GM12875 (cell line): ENCODE data around the gene CNNM3.

Source experiments
- H3K4me3 ChIP-seq: one replicate; pipeline ENCODE4 v1.5.1; 2011; ENCODE audit warnings: low read depth, low read length, control low read depth
- TF ChIP-seq, protein P1 (sequence below): IDR thresholded peaks from 2 replicates; pipeline ENCODE4 v1.5.1; 2011; ENCODE audit warnings: low read depth, mild to moderate bottlenecking, control low read depth, inconsistent platforms, low read length, moderate library complexity, borderline replicate concordance; ENCODE audit not compliant: insufficient read depth

Gene CNNM3

DNA sequence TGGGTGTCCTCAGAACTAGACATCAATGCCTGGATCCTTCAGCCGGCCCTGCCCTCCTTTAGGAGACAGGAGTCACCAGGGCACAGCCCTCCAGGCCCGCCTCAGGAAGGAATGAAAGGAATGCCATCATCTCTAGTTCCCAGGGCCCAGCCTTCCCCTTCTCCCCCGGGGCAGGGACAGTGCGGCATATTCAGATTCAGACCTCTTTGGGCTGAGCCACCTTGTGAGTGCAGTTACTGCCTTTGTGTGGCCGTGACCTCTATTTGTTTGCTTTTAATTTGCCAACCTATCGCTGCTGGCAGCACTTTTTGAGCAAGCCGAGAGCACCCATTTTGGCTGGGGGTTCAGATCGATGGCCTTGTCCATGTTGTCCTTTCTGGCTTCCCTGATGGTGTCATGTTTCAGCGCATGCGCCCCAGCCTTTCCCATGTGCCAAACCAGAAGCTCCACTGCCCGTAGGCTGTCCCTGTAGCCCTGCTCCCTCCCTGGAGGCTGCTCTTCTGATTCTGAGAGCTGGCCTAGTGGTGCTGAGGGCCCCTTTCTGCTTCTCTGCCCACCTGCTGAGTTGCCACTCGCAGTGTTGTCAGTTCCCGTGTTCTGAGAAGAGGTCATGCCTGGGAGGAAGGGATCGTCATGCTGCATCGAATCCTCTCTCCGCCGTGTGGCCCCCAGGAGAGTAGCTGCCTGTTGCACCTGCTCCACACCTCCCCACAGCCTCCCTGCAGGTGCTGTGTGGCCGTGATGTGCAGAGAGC, 16.9 kb downstream of the CNNM3 start:
- TF ChIP-seq, protein P1, sequence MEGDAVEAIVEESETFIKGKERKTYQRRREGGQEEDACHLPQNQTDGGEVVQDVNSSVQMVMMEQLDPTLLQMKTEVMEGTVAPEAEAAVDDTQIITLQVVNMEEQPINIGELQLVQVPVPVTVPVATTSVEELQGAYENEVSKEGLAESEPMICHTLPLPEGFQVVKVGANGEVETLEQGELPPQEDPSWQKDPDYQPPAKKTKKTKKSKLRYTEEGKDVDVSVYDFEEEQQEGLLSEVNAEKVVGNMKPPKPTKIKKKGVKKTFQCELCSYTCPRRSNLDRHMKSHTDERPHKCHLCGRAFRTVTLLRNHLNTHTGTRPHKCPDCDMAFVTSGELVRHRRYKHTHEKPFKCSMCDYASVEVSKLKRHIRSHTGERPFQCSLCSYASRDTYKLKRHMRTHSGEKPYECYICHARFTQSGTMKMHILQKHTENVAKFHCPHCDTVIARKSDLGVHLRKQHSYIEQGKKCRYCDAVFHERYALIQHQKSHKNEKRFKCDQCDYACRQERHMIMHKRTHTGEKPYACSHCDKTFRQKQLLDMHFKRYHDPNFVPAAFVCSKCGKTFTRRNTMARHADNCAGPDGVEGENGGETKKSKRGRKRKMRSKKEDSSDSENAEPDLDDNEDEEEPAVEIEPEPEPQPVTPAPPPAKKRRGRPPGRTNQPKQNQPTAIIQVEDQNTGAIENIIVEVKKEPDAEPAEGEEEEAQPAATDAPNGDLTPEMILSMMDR = no peak
- no peak overlapping the region for H3K4me3 ChIP-seq

DNA sequence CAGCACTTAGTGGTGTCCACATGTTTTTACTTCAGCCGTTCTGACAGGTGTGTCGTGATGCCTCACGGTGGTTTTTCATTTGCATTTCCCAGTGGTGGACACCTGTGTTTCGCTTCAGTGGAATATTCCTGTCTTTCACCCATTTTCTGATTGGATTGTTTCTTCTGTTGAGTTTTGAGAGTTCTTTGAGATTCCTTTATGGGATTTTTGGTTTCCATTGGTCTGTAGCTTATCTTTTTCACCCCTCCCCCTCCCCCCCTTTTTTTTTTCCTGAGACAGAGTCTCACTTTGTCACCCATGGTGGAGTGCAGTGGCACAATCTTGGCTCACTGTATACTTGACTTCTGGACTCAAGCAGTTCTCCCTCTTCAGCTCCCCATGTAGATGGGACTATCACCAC, 19.8 kb downstream of the CNNM3 start:
- TF ChIP-seq, protein P1 = no peak
- no peak overlapping the region for H3K4me3 ChIP-seq

DNA sequence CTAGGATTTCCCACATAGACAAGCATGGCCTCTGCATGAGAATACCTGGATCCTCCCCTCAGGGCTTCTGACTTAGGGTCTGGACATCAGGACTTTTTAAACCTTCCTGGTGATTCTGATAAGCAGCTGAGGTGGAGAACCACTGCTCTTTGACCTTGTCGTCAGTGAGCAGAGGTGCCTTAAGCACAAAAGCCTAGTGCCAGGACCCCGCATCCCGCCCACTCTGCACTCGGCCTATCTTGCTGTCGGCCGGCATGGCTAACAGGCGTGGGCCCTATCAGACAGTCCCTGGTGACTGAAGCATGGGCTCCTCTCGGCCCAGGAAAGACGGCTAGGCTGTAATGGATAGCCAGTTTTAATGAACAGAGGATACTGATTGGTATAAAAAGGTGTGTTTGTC, 21.5 kb downstream of the CNNM3 start:
- H3K4me3 ChIP-seq = no peak overlapping the region
- TF ChIP-seq, protein P1 = no peak

DNA sequence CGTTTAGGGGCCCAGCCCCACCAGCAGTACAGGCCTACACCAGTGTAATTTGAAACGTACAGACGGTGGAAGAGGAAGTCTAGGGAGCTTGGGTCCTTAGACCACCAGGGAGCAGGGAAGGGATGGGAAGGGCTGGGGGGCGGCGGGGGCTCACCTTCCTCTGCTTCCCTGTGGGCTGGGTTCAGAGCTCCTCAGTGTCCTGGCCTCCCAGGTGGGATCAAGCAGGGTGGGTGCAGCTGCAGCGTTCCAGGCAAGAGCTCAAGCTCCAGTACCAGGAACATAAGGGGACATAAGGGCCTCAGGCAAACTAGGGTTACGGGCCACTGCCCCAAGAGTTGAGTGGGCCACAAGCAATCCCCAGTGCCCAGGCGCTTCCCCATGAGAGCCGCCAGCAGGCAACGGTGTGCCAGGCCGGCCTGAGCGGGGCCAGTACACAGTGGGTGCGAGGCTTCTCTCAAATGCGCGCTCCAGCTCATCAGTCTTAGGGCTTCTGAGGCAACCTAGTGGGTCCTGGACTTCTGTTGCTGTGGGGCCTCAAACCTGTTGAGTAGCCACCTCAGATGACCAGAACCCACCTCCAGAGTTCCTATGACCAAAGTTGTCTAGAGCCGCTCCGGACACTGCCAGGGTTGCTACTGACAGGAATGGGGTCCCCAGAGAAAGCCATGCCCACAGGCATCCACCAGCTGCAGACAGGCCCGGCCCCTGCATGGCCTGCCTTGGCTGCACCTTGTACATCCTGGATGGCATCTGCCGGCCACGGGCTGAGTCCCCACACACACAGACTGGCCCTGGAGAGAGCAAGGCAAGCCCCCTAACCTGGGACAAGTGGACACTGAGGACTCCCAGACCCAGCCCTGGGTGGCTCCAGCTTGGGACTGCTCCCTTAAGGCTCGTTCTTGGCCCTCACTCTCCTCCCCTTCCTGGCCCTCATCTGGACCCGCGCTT, 22.6 kb downstream of the CNNM3 start:
- TF ChIP-seq, protein P1 = no peak
- no peak overlapping the region for H3K4me3 ChIP-seq

DNA sequence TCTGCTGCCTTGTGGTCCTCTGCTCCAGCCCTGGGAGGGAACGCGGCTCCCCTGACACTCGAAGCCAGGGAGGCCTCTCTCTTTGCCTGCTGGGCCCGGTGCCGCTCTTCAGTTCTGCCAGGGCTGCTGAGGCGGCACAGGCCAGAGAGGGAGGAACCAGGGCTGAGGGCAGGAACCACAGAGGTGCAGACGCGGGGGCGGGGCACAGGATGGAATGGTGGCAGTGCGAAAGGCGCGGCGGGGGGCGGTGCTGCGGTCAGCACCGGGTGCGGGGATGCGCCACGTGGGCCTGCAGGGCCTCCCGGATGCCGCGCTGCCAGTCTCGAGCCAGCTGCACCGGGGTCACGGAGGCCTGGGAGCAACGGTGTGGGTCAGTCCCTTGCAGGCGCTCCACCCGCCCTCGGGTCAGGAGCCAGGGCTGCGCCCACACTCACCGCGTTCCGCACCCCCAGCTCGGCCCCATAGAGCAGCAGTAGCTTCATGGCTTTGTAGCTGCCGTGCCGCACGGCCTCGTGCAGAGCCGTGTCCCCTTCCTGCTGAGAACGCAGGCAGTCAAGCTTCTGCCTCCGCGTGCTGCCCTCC, 23.3 kb downstream of the CNNM3 start:
- H3K4me3 ChIP-seq = peak overlapping the region; percentile 8
- TF ChIP-seq, protein P1 = no peak

DNA sequence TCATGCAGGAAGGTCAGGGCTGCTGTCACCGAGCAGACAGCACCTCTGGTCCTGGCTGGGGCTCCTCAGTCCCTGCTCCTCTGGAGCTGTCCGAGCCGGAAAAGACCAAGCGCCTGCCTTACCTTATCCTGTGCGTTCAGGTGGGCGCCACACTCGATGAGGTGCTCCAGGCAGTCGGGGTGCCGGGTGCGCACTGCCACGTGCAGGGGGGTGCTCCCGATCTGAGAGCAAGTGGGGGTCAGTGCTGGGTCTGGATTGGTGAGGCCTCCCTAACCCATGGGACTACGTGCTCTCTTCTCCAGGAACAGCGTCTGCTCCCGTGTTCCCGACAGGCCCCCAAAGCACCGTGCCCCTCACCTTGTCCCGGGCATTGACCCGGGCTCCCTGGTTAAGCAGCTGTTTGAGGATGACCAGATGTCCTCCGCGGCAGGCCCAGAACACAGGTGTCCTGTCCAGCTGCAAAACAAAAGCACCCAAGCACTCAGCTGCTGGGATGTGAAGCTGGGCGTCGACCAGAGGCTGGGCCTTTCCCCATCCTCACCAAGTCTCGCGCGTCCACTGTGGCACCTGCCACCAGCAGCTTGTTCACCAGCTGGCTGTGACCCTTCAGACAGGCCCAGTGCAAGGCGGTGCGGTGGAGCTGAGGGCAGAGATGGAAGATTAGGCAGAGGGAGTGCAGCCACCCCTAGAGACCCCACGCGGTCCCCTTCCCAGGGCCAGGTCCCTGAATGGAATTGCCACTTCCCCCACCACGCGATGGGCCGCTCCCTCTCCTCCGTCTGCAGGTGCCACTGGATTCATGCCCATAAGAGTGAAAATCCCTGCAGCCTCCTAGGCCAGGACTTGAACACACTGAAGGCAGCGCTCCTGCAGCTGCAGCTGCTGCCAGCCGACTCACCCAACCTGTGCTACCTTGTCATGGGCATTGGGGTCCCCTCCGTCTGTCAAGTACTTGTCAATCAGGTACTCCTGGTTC, 24.1 kb downstream of the CNNM3 start:
- TF ChIP-seq, protein P1 = no peak

More for the DNA sequence above, 24.1 kb downstream of the CNNM3 start:
- no peak overlapping the region for H3K4me3 ChIP-seq
